Stimulated activated CD4-positive, alpha-beta T cell treated with anti-CD3 and anti-CD28 coated beads, TNF-alpha, amount 100 ng/mL, for 1 hour (primary cell): ENCODE measurements around the gene MSX1.

Experiments used
- DNase-seq, 3 donors: peaks; one replicate each; pipeline ENCODE4 v3.0.0-alpha.2; 2020; ENCODE audit warnings: low read depth in 3 of 3, low spot score in 1 of 3

MSX1 gene

DNA sequence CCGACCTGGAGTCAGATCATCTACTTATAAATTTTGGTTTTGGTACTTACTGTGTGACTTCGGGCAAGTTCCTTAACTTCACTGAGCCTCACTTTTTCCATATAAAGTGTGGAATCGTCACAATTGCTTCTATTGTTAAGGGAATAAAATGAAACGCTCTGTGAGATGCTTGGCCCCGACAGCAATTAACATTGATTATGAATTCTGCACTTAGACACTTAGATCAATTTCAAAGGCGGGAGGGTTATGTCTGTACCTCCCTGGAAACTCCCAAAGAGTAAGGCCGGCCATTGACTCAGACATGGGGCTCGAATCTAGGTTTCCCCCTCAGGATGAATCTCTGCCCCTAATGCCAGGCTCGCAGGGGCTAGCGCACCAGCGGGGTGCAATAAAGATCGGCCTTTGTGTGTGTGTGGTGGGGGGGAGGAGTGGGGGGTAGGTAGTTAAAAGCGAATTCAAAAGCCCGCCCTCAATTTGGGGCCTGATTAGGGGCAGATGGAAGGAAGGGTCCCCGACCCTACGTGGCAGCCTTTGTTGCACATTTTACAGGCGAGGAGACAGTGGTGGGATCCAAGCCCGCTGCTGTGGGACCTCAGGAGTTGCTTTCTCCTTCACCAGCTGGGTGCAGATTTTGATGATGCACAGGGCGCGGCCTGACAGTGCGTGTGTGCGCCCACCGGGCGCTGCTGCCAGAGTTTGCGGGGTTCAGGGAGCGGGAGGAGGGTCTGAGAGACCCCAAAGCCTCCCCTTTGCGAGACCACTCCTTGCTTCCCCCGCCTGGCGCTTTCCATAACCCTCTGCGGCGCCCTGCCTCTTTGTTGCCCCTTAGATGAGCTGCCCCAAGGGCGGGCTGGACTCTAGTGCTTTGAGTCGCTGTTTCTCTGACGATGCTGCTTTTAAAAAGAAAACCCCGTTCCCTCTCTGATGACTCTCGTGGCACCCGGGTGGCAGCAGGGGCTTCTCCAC, 9.6 kb downstream of the MSX1 start:
- no peak for DNase-seq

DNA sequence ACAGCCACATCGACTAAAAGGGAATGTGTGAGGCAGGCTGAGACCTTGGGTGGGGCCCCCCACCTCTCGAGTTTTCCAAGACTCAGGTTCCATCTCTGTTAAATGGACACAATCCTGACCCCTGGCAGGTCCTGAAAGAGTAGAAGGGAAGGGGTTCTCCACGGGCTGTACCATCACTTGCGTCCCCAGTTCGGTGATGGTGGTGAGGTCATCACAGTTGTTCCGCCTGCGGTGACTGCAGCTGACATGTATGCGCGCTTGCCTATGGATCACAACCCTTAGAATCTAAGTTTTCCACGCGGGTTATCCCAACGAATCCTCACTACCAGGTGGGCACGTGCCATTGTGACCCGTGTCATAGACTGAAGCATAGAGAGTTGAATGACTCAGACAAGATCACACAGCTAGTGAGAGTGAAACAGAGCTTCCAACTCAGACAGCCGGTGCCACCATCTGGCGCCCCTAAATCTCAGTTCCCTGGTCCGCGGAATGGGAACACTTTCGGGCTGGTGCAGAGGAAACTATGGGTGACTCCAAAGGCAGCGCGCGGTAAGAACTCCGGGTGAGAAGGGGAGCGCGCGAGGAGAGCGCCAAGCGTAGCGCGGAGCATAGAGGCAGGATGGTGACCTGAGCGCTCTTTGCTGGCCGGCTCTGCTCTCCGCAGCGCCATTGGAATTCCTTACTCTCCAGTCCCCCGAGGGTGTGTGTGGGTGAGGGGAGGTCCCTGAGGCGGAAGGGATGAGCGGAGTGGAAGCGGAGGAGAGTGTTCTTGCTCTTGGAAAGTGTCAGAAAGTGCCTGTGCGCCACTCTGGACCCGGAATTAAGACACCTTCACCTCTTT, 10.5 kb downstream of the MSX1 start:
- no peak for DNase-seq

DNA sequence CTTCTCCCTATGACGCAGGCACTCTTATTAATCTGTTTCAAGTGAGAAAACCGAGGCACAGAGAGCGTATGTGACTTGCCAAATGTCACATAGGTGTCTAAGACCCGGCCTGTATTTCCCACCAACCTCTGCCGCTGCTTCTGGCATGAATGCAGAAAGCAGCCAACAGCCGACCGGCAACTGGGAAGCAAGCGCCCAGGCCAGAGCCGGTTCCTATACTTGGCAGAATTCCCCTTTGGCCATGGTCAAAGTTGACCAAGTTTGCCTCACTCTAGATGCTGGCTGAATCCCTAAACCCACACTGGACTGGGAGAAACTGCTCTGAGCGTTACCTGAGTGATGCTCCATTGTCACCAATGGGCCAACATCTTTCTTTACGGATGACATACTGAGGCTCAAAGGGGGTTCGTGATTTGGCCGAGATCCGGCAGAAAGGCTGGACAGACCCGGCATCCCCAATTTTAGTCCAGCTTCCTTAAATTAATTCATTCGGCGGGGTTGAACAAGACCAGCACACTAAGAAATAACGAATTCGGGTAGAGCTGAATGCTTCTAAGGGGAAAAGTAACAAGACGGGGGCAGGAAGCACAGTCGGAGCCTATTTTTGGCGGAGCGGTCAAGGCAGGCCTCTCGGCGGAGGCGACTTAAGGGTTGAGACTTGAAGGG, 11.2 kb downstream of the MSX1 start:
- DNase-seq, result no peak

DNA sequence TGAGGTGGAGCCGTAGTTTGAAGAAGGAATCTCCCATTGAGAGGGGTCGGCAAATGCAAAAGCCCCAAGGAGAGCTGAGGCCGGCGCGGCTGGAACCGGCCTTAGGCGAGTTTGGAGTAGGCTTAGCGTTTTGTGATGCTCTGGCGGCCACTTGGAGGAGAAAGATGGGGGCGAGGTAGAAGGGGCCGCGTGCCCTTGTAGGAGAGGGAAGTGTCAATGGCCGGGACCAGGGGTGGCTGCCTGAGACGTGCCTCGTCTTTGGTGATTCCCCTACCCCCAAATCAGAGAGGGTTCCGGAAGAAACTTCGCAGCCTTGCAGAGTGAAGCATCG, 11.7 kb downstream of the MSX1 start:
- no peak for DNase-seq

DNA sequence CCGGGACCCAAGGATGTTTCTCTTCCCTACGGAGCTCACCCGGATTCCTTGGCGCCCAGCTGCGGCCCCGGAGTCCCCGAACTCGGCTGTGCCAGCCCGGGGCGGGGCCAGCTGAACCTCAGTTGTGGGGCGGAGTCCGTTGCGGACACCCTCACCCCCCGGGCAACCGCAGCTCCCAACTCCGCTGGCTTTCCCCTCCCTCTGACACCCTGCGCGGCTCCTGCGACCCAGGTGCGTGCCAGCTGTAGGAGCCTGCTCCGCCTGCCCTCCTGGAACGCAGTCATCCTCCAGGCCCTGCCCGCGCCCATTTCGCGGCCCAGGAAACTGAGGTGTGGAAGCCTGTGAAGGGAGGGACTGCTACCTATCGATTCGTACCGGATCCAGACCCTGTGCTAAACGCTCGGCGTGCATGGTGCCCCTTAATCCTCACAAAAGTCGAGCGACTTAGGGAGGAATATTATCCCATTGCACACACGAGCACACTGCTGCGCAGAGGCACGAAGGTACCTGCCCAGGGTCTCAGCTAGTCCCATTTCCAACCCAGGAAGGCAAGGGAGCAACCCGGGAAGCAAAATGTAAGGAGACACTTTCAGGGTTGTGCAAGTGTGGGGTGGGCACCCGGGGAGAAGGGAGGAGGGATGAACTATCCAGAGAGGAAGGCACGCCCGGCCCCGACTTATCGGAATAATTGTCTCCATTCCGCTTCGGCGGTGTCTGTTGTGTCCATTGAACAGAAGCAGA, 12.3 kb downstream of the MSX1 start:
- no peak for DNase-seq

DNA sequence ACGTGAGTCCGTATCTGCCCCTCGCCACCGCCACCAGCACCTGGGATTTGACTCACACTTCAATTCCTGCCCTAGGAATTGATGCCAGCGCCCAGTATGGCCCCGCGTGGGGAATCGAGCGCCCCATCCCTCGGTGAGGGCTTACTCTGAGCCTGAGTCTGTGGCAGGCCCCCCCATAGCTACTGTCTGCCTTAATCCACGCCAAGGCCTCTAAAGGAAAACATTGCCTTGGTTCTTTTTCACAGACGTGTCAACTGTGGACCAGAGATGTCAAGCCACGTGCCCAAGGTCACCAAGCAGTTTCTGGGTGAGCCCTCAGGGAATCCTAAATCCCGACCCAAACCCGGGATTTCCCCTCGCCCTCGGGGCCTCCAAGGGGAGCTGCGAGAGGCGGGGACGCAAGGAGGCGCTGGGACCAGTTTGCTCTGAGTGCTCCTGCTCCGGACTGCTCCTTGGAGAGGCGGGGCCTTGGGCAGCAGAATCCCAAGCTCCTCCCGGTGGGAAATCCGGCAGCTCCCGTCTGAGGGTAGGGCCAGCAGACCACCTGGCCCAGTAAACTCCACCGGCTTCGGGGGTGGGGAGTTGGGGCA, 12.9 kb downstream of the MSX1 start:
- no peak for DNase-seq

DNA sequence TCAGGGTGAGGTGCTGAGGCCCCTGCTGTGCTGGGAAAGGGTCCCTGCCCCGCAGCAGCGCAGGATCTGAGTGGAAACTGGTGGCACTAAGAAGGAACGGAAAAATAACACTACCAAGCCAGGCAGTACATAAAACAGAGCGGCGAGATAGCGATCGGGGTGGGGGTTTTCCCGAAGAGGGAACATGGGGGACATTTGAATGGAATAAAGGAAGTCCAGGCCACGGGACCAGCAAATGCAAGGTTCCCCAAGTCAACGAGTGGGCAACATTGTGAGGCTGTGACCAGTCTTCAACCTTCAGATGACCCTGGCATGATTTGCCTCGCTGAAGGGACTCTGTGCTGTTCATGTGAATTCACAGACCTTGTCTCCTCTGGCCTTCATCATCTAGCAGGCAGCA, 13.7 kb downstream of the MSX1 start:
- no peak for DNase-seq

DNA sequence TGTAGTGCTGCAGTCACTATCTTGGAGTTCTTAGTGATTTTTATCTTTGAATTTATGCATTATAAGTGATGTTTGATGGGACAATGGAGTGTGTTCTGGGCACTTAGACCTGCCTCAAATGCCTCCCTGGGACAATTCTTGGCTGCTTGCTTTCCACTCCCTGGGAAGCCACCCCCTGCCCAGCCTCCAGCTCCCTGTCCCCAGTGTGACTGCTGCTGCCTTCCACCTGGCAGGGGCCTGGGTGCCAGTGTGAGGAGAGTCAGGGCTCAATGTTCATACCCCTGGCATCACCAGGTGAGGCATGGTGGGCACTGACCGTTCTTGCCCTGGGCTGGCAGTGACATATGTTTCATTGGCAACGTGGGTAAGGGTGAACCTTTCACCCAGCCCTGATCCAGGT, 14.8 kb downstream of the MSX1 start:
- no peak for DNase-seq

DNA sequence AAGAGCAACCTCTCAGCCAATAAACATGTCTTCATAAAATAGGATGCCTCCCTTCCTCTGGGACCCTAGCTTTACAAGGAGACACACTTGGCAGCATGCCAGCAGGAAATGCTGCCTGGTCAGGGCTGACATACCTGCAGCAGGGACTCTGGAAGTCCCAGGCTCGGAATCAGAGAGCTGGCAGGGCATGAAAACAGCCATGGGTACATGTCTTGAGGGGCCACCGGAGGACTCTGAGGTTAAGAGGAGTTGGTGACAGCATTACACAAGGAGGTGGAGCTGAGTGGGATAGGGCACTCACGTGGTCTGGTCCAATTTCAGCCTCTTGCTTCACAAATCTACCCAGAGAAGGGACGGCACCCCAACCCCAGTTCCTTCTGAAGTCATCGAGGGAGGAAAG, 15.7 kb downstream of the MSX1 start:
- DNase-seq, result no peak

DNA sequence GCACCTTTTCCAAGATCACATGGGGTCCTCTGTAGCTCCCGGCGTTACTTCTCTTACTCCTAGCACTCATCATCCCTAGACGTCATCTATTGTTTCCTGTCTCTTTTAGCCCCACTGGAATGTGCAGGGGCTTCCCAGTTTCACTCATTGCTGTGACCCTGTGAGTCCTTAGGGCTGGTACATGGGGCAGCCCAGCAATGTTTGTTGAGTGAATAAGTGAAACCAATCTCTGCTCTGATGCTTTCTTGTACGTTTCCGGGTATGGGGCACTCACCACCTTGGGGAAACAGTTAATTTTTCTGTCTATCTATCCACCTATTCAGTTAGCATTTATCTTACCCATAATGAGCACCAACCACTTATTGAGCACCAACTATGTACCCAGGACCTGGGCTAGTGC, 16.1 kb downstream of the MSX1 start:
- no peak for DNase-seq

DNA sequence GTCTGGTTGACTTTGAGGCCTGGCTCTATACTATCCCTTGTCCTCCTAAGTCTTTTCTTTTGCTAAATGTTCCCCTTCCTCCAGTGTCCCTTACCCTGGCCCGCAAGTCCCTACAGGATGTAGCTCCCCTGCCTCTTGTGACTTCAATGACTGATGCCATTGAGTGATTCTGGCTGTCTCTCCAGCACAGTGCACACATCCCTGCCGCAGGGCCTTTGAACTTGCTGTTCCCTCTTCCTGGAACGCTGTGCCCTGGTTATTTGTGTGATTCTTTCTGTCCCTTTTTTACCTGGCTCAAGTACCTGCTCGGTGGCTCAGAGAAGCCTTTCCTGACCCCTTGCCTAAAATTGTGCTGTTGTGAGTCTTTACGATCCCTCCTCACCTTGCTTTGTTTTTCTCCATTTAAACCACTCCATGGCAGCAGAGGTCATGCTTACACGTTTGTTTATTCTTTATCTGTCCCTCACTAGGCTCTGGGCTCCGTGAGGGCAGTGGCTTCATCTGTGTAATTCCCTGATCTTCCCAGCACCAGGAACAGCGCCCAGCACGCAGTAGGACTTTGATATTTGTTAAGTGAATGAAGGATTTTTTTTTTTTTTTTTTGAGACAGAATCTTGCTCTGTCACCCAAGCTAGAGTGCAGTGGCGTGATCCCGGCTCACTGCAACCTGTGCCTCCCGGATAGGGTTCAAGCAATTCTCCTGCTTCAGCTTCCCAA, 17.6 kb downstream of the MSX1 start:
- no peak for DNase-seq

DNA sequence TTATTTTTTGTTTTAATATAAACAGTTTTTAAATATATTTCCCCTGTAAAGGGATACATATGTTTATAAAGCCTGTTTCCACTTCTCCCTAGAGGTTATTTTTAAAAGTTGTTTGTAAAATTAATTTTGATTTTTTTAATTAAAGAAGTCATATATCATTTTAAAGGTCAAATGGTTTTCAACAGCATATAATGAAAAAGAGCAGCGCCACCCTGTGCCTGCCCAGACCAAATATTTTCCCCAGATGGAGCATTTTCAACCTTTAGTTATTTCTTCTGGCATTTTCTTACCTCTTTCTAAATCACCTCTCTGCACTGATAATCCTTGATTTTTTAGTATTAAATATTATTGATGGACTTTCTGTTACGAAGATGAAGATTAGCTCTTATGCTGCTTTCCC, 21.0 kb downstream of the MSX1 start:
- no peak for DNase-seq

DNA sequence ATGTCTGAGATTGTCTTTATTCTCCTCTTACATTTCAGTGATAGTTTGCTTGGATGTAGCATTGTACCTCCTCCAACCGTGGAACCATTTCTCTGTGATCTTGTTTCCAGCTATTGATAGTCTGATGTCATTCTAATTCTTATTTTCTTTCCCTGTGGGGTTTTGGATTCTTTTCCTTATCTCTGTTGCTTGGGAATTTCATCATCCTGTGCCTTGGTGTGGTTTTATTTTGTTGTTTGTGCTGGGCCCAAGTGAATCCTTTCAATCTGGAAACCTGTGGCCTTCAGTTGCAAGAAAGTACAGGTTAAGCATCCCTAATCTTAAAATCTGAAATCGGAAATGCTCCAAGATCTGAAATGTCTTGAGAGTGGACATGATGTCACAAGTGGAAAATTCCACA, 22.0 kb downstream of the MSX1 start:
- no peak for DNase-seq

DNA sequence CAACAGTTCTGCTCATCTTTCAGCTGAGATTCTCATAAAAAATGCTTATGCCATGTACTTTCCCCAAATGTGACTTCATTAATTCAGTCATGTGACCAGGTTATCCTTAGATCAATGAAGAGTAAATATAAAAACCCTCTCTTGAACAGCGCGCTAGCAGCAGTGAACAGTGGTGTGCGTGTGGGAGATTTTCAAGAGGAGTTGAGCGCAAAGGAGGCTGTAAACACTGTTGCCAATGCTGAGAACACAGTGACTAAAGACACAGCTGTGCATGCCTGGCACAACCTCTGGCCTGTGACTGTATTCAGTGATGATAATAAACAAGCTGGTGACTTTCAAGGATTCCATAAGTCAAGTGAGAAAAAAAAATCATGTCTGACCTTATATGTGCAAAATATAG, 25.1 kb downstream of the MSX1 start:
- DNase-seq, result no peak

DNA sequence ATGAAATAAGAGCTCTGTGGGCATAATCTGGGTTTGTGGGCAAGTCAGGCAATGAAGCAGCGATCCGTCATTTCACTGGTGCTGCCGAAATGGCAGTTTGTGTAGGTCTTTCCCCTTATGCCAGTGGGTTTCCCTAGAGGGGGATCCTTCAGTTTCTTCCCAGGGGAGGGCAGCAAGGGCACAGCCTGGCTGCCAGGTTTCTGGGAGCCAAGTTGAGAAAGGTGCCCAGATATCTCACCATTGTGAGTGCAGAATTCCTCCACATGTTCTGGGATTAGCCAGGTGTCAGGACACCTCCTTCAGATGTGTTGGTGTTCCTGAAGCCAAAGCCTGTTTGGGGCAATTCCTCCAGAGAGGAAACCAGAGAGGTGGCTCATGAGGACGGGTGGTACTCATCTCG, 28.0 kb downstream of the MSX1 start:
- DNase-seq, result no peak

DNA sequence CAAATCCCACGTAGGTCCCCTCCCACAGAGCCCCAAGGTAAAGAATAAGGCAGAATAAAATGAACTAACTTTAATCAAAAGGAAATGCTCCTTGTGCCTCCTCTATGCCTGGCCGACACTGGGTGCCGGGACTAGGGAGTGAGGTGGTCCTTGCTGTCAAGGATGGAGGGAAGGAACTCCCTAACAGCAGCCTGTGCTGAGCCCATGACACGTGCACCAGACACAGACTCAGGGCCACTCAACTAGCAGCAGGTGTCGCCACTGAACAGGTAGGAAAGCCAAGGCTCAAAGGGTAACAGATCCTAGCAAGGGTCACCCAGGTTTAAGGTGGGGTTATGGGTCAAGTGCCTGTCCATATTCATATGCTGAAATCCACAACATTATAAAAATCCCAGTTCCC, 29.2 kb downstream of the MSX1 start:
- DNase-seq, result no peak

DNA sequence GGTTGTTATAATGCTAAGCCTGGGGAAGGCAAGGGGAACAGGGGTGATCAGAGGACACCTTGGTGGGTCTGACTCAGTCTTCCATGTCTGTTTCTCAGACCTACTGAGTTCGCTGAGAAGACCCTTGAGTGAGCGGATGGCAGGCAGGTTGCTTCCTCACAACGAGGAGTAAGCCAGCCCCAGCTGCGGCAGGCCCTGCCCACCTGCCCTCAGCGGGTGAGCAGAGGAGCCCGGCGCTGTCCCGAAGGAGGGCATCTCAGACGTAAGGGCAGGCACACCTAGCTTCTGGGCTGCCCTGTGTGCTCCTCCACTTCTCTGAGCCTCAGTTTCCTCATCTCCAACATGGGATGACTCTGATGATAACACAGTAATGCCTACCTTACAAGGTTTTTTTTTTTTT, 30.3 kb downstream of the MSX1 start:
- DNase-seq, result no peak

DNA sequence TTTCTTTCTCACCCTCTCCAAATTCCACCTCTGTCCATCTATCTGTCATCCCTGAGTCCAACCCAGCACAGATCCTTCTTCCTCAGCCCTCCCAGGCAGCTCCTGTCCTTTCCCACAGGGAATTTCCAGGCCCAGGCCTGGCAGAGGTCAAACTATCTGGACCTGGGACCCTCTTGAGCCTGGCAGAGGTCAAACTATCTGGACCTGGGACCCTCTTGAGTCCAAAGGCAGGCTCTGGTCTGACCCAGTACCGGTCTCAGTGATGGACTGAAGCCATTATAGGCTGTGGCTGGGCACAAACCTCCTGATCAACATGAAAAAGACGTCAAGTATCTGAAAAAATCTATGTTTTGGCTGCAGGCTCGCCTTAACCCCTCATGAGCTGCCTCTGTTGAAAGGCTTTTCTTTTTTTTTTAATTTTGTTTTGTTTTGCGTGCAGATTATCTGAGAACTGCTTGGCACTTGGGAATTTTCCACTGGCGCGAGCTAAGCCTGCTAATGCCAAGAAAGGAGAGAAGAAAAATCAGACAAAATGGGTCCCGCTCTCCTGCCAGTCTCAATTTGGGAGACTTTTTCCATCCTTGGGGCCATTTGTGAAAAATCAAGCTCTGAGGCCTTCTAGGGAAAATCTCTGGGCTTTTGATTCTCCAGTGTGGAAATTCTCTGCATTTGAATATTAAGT, 31.2 kb downstream of the MSX1 start:
- DNase-seq, result no peak

DNA sequence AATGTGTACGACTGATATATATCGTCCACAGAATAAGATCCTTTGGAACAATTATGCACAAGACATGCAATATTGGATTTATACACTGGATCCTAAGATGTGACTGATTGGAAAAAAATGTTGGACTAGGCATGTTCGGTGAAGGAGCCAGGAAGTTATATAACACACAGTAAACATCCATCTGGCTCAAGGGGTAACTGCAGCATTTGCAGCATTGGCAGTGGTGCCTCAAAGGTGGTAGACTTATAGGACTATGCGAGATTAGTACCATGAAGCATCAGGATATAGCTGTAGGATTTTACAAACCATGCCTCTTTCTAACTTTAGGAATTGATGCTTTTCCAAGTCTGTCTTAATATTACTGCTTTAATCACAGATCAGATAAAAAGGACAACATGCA, 34.3 kb downstream of the MSX1 start:
- no peak for DNase-seq
